ENCODE results near the gene CLMP. TPM values are rescaled to one million over a fixed set of nuclear protein-coding genes. Genes with fewer than 3 reads are reported as not detected.
A peak's percentile ranks its signal among the peaks of the same experiment; 100 is the strongest.

Gene CLMP
- total and polyA plus RNA-seq, 2 donors (not counting 1 experiment from before 2014, with no cell fraction given), result 0.01 TPM; not detected in 1

DNA sequence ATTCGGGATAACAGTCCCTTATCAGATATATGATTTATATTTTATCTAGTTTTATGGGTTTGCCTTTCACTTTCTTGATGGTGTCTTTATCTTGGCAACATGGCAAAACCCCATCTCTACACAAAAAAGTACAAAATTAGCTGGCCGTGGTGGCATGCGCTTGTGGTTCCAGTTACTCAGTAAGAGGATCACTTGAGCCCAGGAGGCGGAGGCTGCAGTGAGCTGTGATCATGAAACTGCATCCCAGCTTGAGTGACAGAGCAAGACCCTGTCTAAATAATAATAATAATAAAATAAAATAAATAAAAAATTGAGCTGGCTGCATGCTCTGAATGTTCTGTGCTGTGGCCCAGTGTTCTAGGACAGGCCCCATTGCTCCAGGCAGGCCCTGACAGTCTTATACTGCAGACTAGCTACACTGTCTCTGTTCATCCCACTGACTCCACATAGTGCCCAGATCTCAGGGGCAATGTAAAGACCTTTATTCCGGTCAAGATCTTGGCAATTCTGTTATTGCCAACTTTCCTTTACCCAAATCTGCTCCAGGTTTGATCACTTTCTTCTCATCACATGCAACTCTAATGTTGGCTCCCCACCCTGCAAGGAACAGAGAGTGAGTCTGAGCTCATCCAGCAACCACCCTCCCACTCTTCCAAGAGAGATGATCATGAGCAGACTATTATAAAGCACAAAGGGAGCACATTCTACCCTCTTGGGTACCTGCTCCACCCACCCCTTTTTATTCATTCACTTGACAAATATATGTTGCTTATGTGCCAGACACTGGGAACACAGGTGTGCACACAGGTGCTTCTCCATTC lies 141.9 kb downstream of the CLMP start:
- Mint-ChIP-seq H3K27ac (peak overlapping the region; percentile 22), H3K9me3 (ENCODE audit: insufficient read depth) (no peaks in the 10 kb centered on the region), H3K4me3 (no peak overlapping the region), H3K27me3 (no peaks in the 10 kb centered on the region), H3K4me1 (peaks cover 43% of the 10 kb centered on the region)
- intact Hi-C loops (cut with micrococcal nuclease), result no loop called here
- DNase-seq, result no peak
- Histone ChIP-seq H4K20me1 (ENCODE audit: control insufficient read depth, insufficient read depth, low read length, poor library complexity, severe bottlenecking) (peaks cover 45% of the 10 kb centered on the region), H3K4me3 (ENCODE audit: control extremely low read depth in 1 of 5, extremely low read depth in 1 of 5, insufficient read depth in 1 of 5, low read depth in 2 of 5, low read length in 4 of 5) (no peak overlapping the region), H3K4me2 (replicated peaks; ENCODE audit: low read depth, low read length, poor library complexity, severe bottlenecking) (no peak overlapping the region), H3K9me3 (ENCODE audit: control extremely low read depth in 1 of 3, control insufficient read depth in 2 of 3, insufficient read depth in 1 of 3, low read length in 2 of 3) (no peaks in the 10 kb centered on the region), H3K27me3 (replicated peaks in 1 of 4; ENCODE audit: control extremely low read depth in 1 of 4, control insufficient read depth in 3 of 4, insufficient read depth in 4 of 4, low read length in 3 of 4) (no peaks in the 10 kb centered on the region), H2AFZ (ENCODE audit: insufficient read depth, low read depth, low read length, poor library complexity, severe bottlenecking) (no peak overlapping the region), H3K9ac (ENCODE audit: low read length) (no peak overlapping the region), H3K36me3 (replicated peaks in 1 of 2; ENCODE audit: control extremely low read depth in 1 of 2, control insufficient read depth in 1 of 2, extremely low read depth in 1 of 2, insufficient read depth in 2 of 2, low read length in 1 of 2) (peaks cover 11 to 39% of the 10 kb centered on the region in 2 experiments), H3K79me2 (ENCODE audit: control insufficient read depth, insufficient read depth, low read length) (peaks cover 17% of the 10 kb centered on the region), H3K4me1 (ENCODE audit: control insufficient read depth in 2 of 2, insufficient read depth in 2 of 2, low read length in 2 of 2) (peaks cover 21 to 32% of the 10 kb centered on the region in 2 donors), H3K27ac (ENCODE audit: low read length in 2 of 2) (no peak overlapping the region)
- TF ChIP-seq, protein P1, sequence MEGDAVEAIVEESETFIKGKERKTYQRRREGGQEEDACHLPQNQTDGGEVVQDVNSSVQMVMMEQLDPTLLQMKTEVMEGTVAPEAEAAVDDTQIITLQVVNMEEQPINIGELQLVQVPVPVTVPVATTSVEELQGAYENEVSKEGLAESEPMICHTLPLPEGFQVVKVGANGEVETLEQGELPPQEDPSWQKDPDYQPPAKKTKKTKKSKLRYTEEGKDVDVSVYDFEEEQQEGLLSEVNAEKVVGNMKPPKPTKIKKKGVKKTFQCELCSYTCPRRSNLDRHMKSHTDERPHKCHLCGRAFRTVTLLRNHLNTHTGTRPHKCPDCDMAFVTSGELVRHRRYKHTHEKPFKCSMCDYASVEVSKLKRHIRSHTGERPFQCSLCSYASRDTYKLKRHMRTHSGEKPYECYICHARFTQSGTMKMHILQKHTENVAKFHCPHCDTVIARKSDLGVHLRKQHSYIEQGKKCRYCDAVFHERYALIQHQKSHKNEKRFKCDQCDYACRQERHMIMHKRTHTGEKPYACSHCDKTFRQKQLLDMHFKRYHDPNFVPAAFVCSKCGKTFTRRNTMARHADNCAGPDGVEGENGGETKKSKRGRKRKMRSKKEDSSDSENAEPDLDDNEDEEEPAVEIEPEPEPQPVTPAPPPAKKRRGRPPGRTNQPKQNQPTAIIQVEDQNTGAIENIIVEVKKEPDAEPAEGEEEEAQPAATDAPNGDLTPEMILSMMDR (IDR thresholded peaks at IDR 0.05), result no peak
- TF ChIP-seq EZH2 (IDR thresholded peaks at IDR 0.05; ENCODE audit: borderline replicate concordance, insufficient read depth, low read depth, low read length, poor library complexity, severe bottlenecking), result no peak
- 83% methylated on average over 3 of the region's 5 CpGs for WGBS (ENCODE audit: insufficient coverage)
- ChIA-PET POLR2A (interaction anchor here (1.2 kb wide), 1 partner anchor 9 kb away, joined by 5 read pairs; the partner anchor contains the start of gene HSPA8), CTCF (interaction anchor here (0.9 to 7.4 kb wide), 15 partner anchors 9 to 424 kb away, joined by 3 to 94 read pairs (median 10); partner anchors contain the start of gene HSPA8)
- no peak for ATAC-seq (ENCODE audit: low read depth)

DNA sequence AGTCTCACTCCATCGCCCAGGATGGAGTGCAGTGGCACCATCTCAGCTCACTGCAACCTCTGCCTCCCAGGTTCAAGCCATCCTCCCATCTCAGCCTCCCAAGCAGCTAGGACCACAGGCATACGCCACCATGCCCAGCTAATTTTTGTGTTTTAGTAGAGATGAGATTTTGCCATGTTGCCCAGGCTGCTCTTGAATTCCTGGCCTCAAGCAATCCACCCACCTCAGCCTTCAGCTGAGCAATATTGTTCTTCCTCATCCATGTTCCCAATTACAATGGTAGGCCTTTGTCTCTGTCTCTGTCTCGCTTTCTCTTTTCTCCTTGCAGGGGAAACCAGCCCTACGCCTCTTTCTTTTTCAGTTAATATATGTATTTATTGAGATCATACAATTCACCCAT lies 143.4 kb downstream of the CLMP start:
- ATAC-seq (ENCODE audit: low read depth) (no peak), DNase-seq (no peak)
- ChIA-PET POLR2A (no interaction called here), CTCF (interaction anchor here (0.7 to 7.4 kb wide), 4 partner anchors 17 to 188 kb away, joined by 3 to 94 read pairs (median 54); no protein-coding TSS in a partner anchor)
- no peaks in the 10 kb centered on the region for H3K27me3 ChIP-seq (replicated peaks in 1 of 4; ENCODE audit: control extremely low read depth in 1 of 4, control insufficient read depth in 3 of 4, insufficient read depth in 4 of 4, low read length in 3 of 4)
- peaks cover 6 to 19% of the 10 kb centered on the region in 2 donors for H3K4me1 ChIP-seq (ENCODE audit: control insufficient read depth in 2 of 2, insufficient read depth in 2 of 2, low read length in 2 of 2)
- no peak overlapping the region for H2AFZ ChIP-seq (ENCODE audit: insufficient read depth, low read depth, low read length, poor library complexity, severe bottlenecking)
- H3K4me3 Mint-ChIP-seq, result no peak overlapping the region
- peaks cover 5% of the 10 kb centered on the region for H3K79me2 ChIP-seq (ENCODE audit: control insufficient read depth, insufficient read depth, low read length)
- WGBS (ENCODE audit: insufficient coverage), result no CpG with 5 or more reads among the region's 4 CpGs
- no peak for TF ChIP-seq EZH2 (IDR thresholded peaks at IDR 0.05; ENCODE audit: borderline replicate concordance, insufficient read depth, low read depth, low read length, poor library complexity, severe bottlenecking)
- TF ChIP-seq, protein P1 (IDR thresholded peaks at IDR 0.05), result no peak
- H3K4me1 Mint-ChIP-seq, result peaks cover 28% of the 10 kb centered on the region
- H3K27me3 Mint-ChIP-seq, result no peaks in the 10 kb centered on the region
- no peak overlapping the region for H3K4me2 ChIP-seq (replicated peaks; ENCODE audit: low read depth, low read length, poor library complexity, severe bottlenecking)
- no peak overlapping the region for H3K27ac ChIP-seq (ENCODE audit: low read length in 2 of 2)
- H3K9me3 Mint-ChIP-seq (ENCODE audit: insufficient read depth), result no peaks in the 10 kb centered on the region
- peaks cover 30% of the 10 kb centered on the region for H4K20me1 ChIP-seq (ENCODE audit: control insufficient read depth, insufficient read depth, low read length, poor library complexity, severe bottlenecking)
- intact Hi-C loops (cut with micrococcal nuclease), result no loop called here
- H3K27ac Mint-ChIP-seq, result no peak overlapping the region
- H3K36me3 ChIP-seq (replicated peaks in 1 of 2; ENCODE audit: control extremely low read depth in 1 of 2, control insufficient read depth in 1 of 2, extremely low read depth in 1 of 2, insufficient read depth in 2 of 2, low read length in 1 of 2), result peaks cover 2 to 24% of the 10 kb centered on the region in 2 experiments
- H3K9ac ChIP-seq (ENCODE audit: low read length), result no peak overlapping the region
- H3K4me3 ChIP-seq (ENCODE audit: control extremely low read depth in 1 of 5, extremely low read depth in 1 of 5, insufficient read depth in 1 of 5, low read depth in 2 of 5, low read length in 4 of 5), result no peak overlapping the region
- H3K9me3 ChIP-seq (ENCODE audit: control extremely low read depth in 1 of 3, control insufficient read depth in 2 of 3, insufficient read depth in 1 of 3, low read length in 2 of 3), result no peaks in the 10 kb centered on the region

Measured in B cell (primary cell).